ENCODE data around the gene NEURL3.
"Not testable (repeated sequence)": the region's sequence is repeated elsewhere in the genome, so short reads cannot be mapped to it uniquely, and the experiment has no call there.

Gene NEURL3

DNA sequence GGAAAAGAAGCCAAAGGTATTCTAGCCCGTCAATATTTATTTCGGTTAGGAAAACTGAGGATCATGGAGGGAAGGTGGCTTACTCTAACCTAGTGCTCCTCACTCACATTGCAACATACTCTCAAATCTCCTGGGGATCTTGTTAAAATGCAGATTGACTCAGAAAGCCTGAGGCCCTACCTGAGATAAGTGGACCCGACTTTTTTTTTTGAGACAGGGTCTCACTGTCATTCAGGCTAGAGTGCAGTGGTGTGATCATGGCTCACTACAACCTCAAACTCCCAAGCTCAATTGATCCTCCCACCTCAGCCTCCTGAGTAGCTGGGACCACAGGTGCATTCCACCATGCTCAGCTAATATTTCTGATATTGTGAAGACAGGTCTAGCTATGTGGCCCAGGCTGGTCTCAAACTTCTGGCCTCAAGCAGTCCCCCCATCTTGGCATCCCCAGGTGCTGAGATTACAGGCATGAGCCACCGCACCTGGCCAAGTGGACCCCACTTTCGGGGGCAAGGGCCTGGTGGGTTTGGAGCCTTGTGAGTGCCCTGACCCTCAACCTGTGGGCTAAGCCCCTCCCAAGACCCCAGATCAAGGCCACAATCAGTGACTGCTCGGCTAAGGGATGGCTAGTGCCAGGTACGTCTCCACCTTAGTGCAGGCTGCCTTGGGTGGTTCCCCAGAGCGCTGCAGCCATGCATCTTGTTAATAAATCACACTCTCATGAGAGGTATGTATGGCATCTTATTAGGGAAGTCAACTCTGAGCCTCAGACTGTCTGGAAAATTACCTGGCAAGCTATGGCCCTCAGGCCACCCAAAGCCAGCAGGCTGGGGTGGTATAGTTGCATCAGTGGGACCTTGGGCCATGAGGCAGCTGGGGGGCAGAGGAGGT, 1.1 kb upstream of the NEURL3 start:
- no peak for DNase-seq

DNA sequence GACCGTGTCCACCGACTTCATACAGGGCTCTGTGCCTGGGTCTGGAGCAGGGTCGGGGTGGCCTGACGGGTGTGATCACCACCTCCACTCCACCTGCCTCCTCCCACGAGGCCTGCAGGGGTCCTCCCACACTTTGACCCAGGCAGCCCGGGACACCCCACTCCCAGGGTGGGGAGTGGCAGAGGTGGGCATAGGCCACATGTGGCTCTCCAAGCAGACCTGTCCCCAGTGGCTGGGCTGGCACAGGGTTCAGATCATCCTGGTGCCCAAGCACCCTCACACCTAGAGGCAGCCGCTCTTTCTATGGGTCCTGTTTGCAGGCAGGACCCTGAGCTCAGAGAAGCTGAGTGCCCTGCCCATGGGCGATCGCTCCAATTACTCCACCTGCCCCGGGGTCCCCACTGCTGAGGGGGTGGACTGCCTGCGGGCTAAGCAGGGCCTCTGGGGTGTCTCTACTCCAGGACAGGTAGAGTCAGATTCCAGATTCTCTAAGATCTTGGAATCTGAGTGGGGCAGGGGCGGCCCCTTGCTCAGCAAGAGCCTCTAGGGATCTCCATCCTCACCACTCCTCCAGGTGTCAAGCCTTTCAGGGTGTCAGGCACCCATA, 1.4 kb downstream of the NEURL3 start:
- DNase-seq: no peak

- DNase-seq: no peak
Measured at GRCh38 chr2:96502891-96503636, 2.1 kb downstream of the NEURL3 start.

- DNase-seq: no peak
Measured at GRCh38 chr2:96501886-96502810, 3.0 kb downstream of the NEURL3 start.

- DNase-seq: peak; percentile 12 to 28
Measured at GRCh38 chr2:96501471-96501874, 3.7 kb downstream of the NEURL3 start.

GRCh38 chr2:96500385-96501066, 4.6 kb downstream of the NEURL3 start:
- no peak for DNase-seq

GRCh38 chr2:96499061-96499960, 5.8 kb downstream of the NEURL3 start:
- no peak for DNase-seq

- not testable (repeated sequence) for DNase-seq
Measured at GRCh38 chr2:96498611-96499010, 6.5 kb downstream of the NEURL3 start.

DNA sequence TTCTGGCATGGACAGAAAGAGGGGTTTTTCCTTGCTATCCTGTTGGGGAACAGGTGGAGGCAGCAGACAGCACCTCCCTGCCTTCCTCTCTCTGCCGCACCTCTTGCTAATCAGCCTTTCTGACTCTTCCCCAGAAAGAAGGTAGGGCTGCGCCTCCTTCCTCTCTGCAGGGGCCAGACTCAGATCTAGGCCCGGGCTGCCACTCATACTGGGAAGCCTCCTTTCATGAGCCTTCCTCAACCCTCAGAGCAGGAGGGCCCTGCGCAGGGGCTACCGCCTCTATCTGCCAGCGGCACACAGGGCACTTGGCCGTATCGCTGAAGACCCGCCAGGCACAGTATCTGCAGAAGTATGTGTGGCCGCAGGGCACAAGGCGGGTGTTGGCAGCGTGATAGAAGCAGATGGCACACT, 7.1 kb downstream of the NEURL3 start:
- no peak for DNase-seq

DNA sequence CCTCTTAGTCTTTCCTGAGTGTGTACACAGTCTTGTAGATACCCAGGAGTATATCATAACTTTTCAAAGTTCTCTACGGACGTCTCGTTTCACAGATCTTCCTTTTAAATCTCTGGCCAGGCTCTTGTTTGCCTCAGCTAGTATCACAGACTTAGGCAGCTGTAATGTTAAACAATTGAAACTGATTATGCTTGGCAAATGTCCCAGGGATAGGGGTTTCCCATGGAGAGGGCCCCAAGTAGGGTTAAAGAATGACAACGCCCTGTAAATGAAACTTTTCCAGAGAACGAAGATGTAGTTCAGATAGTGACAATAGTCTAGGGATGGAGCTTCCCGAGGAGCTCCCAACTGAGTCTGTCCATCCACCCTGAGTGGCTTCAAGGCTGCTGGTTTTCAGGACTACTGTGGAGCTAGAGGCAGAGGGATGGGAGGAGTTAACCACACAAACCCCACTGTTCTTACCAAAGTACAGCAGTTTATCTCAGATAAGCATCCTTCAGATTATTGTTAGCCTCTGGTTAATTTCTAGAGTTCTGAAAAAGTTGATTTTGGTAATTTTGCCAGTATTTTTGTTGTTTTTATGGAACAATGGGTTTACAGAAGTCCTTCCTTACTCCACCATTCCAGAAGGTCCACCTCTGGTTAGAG, 9.1 kb downstream of the NEURL3 start:
- no peak for DNase-seq

DNA sequence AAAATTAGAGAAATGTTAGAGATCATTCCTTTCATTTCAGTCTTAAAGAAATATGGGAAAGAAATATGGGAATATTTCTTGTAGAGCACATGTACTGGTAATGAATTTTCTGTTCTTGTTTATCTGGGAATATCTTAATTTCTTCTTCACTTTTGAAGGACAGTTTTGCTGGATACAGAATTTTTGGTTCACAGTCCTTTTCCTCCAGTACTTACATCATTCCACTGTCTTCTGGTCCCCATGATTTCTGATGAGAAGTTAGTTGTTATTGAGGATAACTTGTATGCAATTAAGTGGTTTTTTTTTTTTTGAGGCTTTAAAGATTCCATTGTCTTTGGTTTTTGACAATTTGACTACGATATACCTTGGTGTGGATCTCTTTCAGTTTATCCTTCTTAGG, 11.0 kb downstream of the NEURL3 start:
- DNase-seq: no peak

- no peak for DNase-seq
Measured at GRCh38 chr2:96493072-96493471, 12.1 kb downstream of the NEURL3 start.

DNA sequence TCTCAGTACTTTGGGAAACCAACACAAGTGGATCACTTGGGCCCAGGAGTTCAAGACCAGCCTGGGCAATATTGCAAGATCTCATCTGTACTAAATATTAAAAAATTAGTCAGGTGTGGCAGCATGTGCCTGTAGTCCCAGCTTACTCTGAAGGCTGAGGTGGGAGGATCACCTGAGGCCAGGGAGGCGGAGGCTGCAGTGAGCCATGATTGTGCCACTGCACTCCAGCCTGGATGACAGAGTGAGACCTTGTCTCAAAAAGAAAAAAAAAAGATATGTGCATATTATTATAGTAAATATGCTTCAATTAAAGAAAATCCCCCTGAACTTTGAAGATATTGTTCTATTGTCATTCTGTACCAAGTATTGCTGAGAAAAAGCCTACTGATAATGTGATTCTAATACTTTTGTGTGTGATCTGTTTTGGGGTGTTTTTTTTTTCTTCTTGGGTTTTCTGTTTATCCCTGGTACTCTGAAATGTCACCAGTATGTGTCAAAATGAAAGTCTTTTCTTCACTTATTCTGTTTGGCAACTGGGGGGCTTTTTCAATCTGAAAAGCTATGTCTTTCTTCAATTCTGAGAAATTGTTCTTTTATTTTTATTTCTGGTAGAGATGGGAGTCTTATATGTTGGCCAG, 13.2 kb downstream of the NEURL3 start:
- DNase-seq: no peak

GRCh38 chr2:96489663-96490062, 15.5 kb downstream of the NEURL3 start:
- DNase-seq: no peak

DNA sequence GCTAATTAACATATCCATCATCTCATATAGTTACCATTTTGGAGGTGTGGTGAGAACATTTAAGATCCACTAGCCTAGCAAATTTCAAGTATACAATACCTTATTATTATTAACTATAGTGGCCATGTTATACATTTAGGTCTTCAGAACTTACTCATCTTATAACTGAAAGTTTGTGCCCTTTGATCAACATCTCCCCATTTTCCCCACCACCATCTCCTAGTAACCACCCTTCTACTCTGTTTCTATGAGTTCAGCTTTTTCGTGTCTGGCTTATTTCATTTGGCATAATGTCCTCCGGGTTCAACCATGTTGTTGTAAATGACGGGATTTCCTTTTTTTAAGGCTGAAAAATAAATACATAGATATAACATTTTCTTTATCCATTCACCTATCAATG, 15.9 kb downstream of the NEURL3 start:
- no peak for DNase-seq

- DNase-seq: no peak
Measured at GRCh38 chr2:96486696-96487095, 18.5 kb downstream of the NEURL3 start.

DNA sequence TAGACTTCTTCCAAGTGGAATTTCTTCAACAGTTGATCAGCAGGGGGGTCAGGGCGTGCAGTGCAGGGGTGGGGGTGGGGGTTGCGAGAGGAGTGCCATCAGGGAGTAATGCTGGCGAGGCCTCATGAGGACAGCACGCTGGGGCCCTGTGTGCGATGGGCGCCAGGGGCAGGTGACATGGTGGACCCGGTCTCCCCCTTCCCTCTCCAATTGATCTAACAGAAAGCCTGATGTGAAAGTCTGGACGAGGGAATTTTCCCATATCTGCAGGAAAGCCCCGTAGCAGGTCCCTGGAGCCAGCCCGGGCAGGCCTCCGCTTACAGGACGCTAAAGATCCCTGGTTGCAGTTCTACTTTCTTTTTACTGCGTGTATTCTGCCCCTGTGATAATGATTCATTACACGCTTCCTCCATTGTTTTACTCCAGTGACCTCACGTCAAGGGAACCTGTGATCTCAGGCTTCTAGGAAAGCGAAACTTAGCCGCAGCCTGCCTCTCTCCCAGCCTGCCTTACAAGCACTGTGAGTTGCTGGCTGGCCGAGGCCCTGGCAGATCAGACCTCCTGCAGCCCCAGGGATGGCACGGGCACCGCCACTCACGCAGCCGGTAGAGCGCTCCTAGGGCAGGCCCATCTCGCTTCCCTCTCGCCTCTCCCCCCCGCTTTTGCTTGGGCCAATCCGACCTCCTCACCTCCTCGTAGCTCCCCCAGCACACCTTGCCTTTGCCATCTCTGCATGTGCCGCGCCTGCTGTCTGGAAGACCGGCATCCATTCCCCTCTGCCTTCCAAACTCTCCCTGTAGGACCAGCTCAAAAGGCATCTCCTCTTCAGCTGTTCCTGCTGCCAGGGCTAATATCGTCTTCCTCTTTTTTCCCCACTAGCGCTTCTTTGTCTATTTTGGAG, 19.2 kb downstream of the NEURL3 start:
- DNase-seq: peak; percentile 77 to 84

- no peak for DNase-seq
Measured at GRCh38 chr2:96485350-96485749, 19.8 kb downstream of the NEURL3 start.

- DNase-seq: no peak
Measured at GRCh38 chr2:96484091-96484490, 21.1 kb downstream of the NEURL3 start.
